Neural crest cell (in vitro differentiated cells): Measurements from ENCODE around the gene RCN2. TPM values are rescaled to one million over a fixed set of nuclear protein-coding genes. Genes with fewer than 3 reads are reported as not detected.

Experiments
- DNase-seq: peaks from one replicate; pipeline ENCODE4 v3.0.0; 2021; ENCODE audit warnings: low read depth, mixed read lengths, low spot score
- H3K27ac Mint-ChIP-seq: one replicate; pipeline ENCODE4 v1.8.0; 2021; ENCODE audit warnings: mild to moderate bottlenecking, mixed read lengths; ENCODE audit not compliant: unreplicated experiment
- H3K27me3 Mint-ChIP-seq: 2 replicates; pipeline ENCODE4 v1.8.0; 2021; ENCODE audit warnings: low read depth, mild to moderate bottlenecking, mixed read lengths
- H3K36me3 Mint-ChIP-seq: 2 replicates; pipeline ENCODE4 v1.8.0; 2021; ENCODE audit warnings: low read depth, mild to moderate bottlenecking, mixed read lengths
- H3K4me1 Mint-ChIP-seq: 2 replicates; pipeline ENCODE4 v1.8.0; 2021; ENCODE audit warnings: mixed read lengths
- H3K4me3 Mint-ChIP-seq: one replicate; pipeline ENCODE4 v1.8.0; 2021; ENCODE audit warnings: mild to moderate bottlenecking, mixed read lengths
- H3K9me3 Mint-ChIP-seq: 2 replicates; pipeline ENCODE4 v1.8.0; 2021; ENCODE audit warnings: mixed read lengths
- CTCF ChIP-seq: fragments of 200-600 bp; sonication (generic); conservative IDR thresholded peaks from 2 replicates; pipeline ENCODE4 v1.5.0; 2021; ENCODE audit warnings: antibody characterized with exemption, mild to moderate bottlenecking
- total RNA-seq: library from RNA; stranded (reverse); gene quantifications from 2 replicates; pipeline ENCODE4 v1.2.1, GENCODE V29; 2021

RCN2 gene
- total RNA-seq, 1 donor from 2014 or later, result 159 TPM

- no peak for DNase-seq
- Mint-ChIP-seq H3K27ac (no peak overlapping the region), H3K27me3 (no peaks in the 10 kb centered on the region), H3K4me3 (no peak overlapping the region), H3K36me3 (no peaks in the 10 kb centered on the region), H3K9me3 (no peaks in the 10 kb centered on the region), H3K4me1 (peaks cover 15% of the 10 kb centered on the region)
- no peak for TF ChIP-seq CTCF
Observed at GRCh38 chr15:76991048-76991447, 59.5 kb downstream of the RCN2 start.

- Mint-ChIP-seq H3K9me3 (no peaks in the 10 kb centered on the region), H3K36me3 (no peaks in the 10 kb centered on the region), H3K27me3 (no peaks in the 10 kb centered on the region), H3K4me3 (no peak overlapping the region), H3K27ac (no peak overlapping the region), H3K4me1 (peaks cover 15% of the 10 kb centered on the region)
- no peak for TF ChIP-seq CTCF
- no peak for DNase-seq
Observed at GRCh38 chr15:76991741-76992645, 60.4 kb downstream of the RCN2 start.

- no peaks in the 10 kb centered on the region for H3K9me3 Mint-ChIP-seq
- H3K36me3 Mint-ChIP-seq, result no peaks in the 10 kb centered on the region
- no peak for DNase-seq
Observed at GRCh38 chr15:76993114-76993725, 61.7 kb downstream of the RCN2 start.

GRCh38 chr15:76994001-76994400, 62.5 kb downstream of the RCN2 start:
- no peak for TF ChIP-seq CTCF
- Mint-ChIP-seq H3K4me3 (no peak overlapping the region), H3K36me3 (no peaks in the 10 kb centered on the region), H3K27me3 (no peaks in the 10 kb centered on the region), H3K9me3 (no peaks in the 10 kb centered on the region), H3K4me1 (peaks cover 6% of the 10 kb centered on the region), H3K27ac (no peak overlapping the region)
- DNase-seq, result no peak

More at GRCh38 chr15:76993114-76993725, 61.7 kb downstream of the RCN2 start:
- Mint-ChIP-seq H3K27ac (peak overlapping the region; percentile 14), H3K27me3 (no peaks in the 10 kb centered on the region), H3K4me3 (no peak overlapping the region), H3K4me1 (peaks cover 14% of the 10 kb centered on the region)
- no peak for TF ChIP-seq CTCF

- no peaks in the 10 kb centered on the region for H3K9me3 Mint-ChIP-seq
- peaks cover 3% of the 10 kb centered on the region for H3K4me1 Mint-ChIP-seq
- no peaks in the 10 kb centered on the region for H3K36me3 Mint-ChIP-seq
- no peak overlapping the region for H3K4me3 Mint-ChIP-seq
- DNase-seq, result no peak
- no peaks in the 10 kb centered on the region for H3K27me3 Mint-ChIP-seq
- TF ChIP-seq CTCF, result no peak
- H3K27ac Mint-ChIP-seq, result no peak overlapping the region
Observed at GRCh38 chr15:76994496-76994895, 62.9 kb downstream of the RCN2 start.
